Ectodermal cell (in vitro differentiated cells): Measurements from ENCODE around the gene REM1. TPM values are rescaled to one million over a fixed set of nuclear protein-coding genes. Genes with fewer than 3 reads are reported as not detected.
"Not testable (repeated sequence)": the region's sequence is repeated elsewhere in the genome, so short reads cannot be mapped to it uniquely, and the experiment has no call there.

Experiments
- H3K27ac ChIP-seq: 2 replicates; pipeline ENCODE4 v1.7.0; 2013; ENCODE audit warnings: mild to moderate bottlenecking, low read depth, low read length; ENCODE audit not compliant: insufficient read depth, poor library complexity, severe bottlenecking
- H3K27me3 ChIP-seq: 2 replicates; pipeline ENCODE4 v1.7.0; 2013; ENCODE audit warnings: mild to moderate bottlenecking, low read length; ENCODE audit not compliant: insufficient read depth, control insufficient read depth, poor library complexity, severe bottlenecking
- H3K36me3 ChIP-seq: one replicate; pipeline ENCODE4 v1.7.0; 2013; ENCODE audit warnings: low read length; ENCODE audit not compliant: control insufficient read depth, insufficient read depth
- H3K4me1 ChIP-seq: one replicate; pipeline ENCODE4 v1.7.0; 2013; ENCODE audit warnings: low read length; ENCODE audit not compliant: control insufficient read depth, insufficient read depth
- H3K4me3 ChIP-seq: 2 replicates; pipeline ENCODE4 v1.7.0; 2013; ENCODE audit warnings: low read depth, low read length, control low read depth; ENCODE audit not compliant: insufficient read depth
- H3K9me3 ChIP-seq: 2 replicates; pipeline ENCODE4 v1.7.0; 2013; ENCODE audit warnings: mild to moderate bottlenecking, low read length, moderate library complexity; ENCODE audit not compliant: control insufficient read depth
- WGBS, 2 experiments: methylation state at CpG; one replicate each; pipeline ENCODE4 v1.1.7; 2013; ENCODE audit warnings: missing lambda C conversion rate in 2 of 2; 5-methylcytosine and 5-hydroxymethylcytosine counted together
- polyA plus RNA-seq, 4 experiments: library from polyadenylated mRNA; stranded (reverse); fragments of 50-300 nt; gene quantifications; one replicate each; pipeline ENCODE4 v1.2.3, GENCODE V29; 2013

REM1 gene, protein sequence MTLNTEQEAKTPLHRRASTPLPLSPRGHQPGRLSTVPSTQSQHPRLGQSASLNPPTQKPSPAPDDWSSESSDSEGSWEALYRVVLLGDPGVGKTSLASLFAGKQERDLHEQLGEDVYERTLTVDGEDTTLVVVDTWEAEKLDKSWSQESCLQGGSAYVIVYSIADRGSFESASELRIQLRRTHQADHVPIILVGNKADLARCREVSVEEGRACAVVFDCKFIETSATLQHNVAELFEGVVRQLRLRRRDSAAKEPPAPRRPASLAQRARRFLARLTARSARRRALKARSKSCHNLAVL
- not detected for polyA plus RNA-seq (2013, experiment 1 of 4)
- polyA plus RNA-seq (2013, experiment 2 of 4), result not detected
- not detected for polyA plus RNA-seq (2013, experiment 3 of 4)
- polyA plus RNA-seq (2013, experiment 4 of 4), result not detected

GRCh38 chr20:31474758-31475427 lies at the start of gene REM1, which contains the start of gene DEFB124:
TSS of gene REM1 (plus strand) at chr20:31475288. CDS start at chr20:31476446, 1,158 bp downstream.
TSS of gene DEFB124 (minus strand) at chr20:31475127. CDS start at chr20:31473013, 2,114 bp downstream.
- Histone ChIP-seq H3K36me3 (no peaks in the 10 kb centered on the region), H3K9me3 (peaks cover 12% of the 10 kb centered on the region), H3K27me3 (no peaks in the 10 kb centered on the region), H3K4me1 (no peaks in the 10 kb centered on the region), H3K4me3 (no peak within 1 kb of the TSS), H3K27ac (no peak within 1 kb of the TSS)
- WGBS, 2 experiments, result 84 to 85% methylated on average over 33 of the region's 33 CpGs

DNA sequence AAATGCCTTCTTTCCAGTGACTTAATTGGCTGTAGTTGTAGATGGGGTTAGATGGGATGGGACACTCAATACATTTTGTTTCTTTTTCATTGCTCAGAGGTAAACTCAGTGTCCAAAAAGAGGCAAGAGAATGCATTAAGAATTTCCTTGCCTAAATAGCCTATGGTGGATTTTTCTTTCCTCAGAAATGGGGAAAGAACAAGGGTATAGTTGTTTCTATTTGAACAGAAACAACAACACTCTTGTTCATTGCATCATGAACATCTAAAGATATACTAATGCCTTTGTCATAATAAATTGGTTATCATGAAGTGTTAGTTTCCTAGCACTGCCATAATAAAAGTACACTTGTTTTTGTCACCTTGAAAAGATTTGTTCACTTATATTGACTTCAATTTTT lies 49.3 kb upstream of the REM1 start:
- no peaks in the 10 kb centered on the region for H3K4me1 ChIP-seq
- H3K9me3 ChIP-seq, result peaks cover 7% of the 10 kb centered on the region
- H3K36me3 ChIP-seq, result no peaks in the 10 kb centered on the region
- H3K27ac ChIP-seq, result no peak overlapping the region
- H3K4me3 ChIP-seq, result no peak overlapping the region
- H3K27me3 ChIP-seq, result no peaks in the 10 kb centered on the region

DNA sequence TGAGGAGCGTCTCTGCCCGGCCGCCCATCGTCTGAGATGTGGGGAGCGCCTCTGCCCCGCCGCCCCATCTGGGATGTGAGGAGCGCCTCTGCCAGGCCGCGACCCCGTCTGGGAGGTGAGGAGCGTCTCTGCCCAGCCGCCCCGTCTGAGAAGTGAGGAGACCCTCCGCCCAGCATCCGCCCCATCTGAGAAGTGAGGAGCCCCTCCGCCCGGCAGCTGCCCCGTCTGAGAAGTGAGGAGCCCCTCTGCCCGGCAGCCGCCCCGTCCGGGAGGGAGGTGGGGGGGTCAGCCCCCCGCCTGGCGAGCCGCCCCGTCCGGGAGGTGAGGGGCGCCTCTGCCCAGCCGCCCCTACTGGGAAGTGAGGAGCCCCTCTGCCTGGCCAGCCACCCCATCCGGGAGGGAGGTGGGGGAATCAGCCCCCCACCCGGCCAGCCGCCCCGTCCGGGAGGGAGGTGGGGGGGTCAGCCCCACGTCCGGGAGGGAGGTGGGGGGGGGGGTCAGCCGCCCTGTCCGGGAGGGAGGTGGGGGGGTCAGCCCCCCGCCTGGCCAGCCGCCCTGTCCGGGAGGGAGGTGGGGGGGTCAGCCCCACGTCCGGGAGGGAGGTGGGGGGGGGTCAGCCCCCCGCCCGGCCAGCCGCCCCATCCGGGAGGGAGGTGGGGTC lies 48.1 kb upstream of the REM1 start:
- not testable (repeated sequence) for H3K4me3 ChIP-seq, H3K27ac ChIP-seq, H3K36me3 ChIP-seq, H3K4me1 ChIP-seq, H3K9me3 ChIP-seq, H3K27me3 ChIP-seq
- WGBS, 2 experiments, result 87 to 91% methylated on average over 32 to 38 of the region's 48 CpGs

DNA sequence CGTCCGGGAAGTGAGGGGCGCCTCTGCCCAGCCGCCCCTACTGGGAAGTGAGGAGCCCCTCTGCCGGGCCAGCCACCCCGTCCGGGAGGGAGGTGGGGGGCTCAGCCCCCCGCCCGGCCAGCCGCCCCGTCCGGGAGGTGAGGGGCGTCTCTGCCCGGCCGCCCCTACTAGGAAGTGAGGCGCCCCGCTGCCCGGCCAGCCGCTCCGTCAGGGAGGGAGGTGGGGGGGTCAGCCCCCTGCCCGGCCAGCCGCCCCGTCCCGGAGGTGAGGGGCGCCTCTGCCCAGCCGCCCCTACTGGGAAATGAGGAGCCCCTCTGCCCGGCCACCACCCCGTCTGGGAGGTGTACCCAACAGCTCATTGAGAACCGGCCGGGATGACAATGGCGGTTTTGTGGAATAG lies 47.5 kb upstream of the REM1 start:
- not testable (repeated sequence) for H3K9me3 ChIP-seq, H3K36me3 ChIP-seq, H3K27ac ChIP-seq, H3K27me3 ChIP-seq, H3K4me3 ChIP-seq, H3K4me1 ChIP-seq
- 95 to 96% methylated on average over 26 to 27 of the region's 31 CpGs for WGBS, 2 experiments

DNA sequence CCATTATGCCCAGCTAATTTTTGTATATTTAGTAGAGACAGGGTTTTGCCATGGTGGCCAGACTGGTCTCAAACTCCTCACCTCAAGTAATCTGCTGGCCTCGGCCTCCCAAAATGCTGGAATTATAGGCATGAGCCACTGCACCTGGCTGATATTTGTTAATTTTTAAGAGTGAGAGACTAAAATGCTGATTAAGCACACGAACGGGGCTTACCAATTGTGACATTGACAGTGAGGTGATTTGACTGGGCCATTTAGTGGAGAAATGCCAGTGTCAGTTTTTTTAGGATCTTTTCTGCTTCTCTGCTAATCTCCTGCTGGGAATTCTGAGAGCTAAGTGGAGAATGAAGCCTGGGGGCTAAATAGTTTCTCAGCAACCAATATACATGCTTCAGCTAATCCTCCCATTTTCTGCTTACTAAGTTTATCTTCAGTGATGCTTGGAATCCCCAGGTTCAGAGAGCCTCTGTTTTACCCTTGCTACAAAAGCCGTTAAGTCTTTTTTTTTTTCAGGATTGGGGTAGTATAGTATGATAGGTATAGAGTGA lies 44.4 kb upstream of the REM1 start:
- H3K4me3 ChIP-seq, result no peak overlapping the region
- WGBS, 2 experiments, result 59 to 75% methylated on average over 4 of the region's 4 CpGs
- no peaks in the 10 kb centered on the region for H3K27me3 ChIP-seq
- no peaks in the 10 kb centered on the region for H3K36me3 ChIP-seq
- H3K4me1 ChIP-seq, result no peaks in the 10 kb centered on the region
- H3K27ac ChIP-seq, result no peak overlapping the region
- H3K9me3 ChIP-seq, result peaks cover 5% of the 10 kb centered on the region

DNA sequence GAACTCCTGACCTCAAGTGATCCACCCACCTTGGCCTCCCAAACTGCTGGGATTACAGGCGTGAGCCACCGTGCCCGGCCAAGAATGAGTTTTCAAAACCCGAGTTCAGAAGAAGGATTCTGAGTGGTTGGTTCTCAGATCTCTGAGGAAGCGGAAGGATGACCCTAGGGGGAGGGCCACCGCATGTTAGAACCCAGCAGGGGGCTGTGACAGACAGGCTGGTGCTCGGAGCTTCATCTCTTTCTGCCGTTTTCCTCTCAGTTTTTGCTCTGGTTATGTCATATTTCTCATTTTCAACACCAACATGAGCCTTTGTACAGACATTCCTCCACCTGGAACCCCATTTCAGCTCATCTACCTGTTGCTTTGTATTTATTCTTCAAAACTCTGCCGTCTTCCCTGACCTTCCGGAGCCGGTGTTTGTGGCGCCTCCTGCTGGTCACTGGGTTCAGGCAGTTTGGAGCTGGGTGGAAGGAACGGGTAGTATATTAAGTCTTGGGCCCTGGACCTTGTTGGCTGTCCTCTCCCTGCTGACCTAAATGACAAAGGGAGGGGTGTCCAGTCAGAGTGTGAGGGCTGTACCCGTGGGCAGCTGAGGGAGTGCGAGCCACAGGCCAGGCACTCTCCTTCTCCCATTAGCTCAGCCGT lies 35.0 kb upstream of the REM1 start, which contains the start of gene DEFB123:
Gene DEFB123, plus strand, starts transcription at position 621 of the 648 bp plus-strand sequence. CDS start 67 bp downstream, outside the sequence.
- no peaks in the 10 kb centered on the region for H3K27me3 ChIP-seq
- 81 to 83% methylated on average over 16 of the region's 16 CpGs for WGBS, 2 experiments
- H3K27ac ChIP-seq, result no peak within 1 kb of the TSS
- H3K4me3 ChIP-seq, result no peak within 1 kb of the TSS
- peaks cover 7% of the 10 kb centered on the region for H3K9me3 ChIP-seq
- no peaks in the 10 kb centered on the region for H3K36me3 ChIP-seq
- no peaks in the 10 kb centered on the region for H3K4me1 ChIP-seq

DNA sequence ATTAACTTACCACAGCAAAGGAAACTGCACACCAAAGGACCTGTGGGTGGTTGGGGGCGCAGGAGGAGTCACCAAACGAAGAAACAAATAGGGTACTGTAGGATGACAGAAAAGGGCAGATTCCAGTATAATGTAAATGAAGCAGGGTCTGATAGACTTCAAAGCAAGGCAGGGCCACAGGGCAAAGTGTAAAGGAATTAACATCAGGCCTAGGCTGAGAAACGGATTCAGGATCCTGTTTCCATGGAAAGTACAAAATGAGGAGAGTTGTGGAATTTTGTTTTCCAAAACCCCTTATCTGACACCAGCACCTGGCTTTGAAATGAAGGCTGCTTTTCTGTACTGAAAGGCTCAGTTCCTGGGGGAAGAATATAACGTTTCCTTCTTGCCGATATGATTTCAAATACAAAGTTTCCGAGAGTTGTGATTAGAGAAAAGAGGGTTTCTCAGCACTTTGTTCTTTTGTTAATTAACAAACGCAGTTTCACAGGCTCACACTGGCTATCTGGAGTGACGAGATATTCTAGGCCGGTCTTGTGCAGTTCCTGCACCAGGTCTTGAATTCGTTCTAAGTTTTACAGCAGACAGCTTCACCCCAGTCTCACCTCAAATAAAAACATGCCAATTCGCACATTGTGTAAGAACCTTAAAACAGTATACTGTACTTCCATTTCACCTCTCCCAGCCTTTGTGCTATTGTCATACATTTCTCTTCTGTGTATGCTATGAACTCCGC lies 28.8 kb upstream of the REM1 start:
- H3K36me3 ChIP-seq, result no peaks in the 10 kb centered on the region
- 72 to 79% methylated on average over 11 to 12 of the region's 12 CpGs for WGBS, 2 experiments
- no peak overlapping the region for H3K27ac ChIP-seq

DNA sequence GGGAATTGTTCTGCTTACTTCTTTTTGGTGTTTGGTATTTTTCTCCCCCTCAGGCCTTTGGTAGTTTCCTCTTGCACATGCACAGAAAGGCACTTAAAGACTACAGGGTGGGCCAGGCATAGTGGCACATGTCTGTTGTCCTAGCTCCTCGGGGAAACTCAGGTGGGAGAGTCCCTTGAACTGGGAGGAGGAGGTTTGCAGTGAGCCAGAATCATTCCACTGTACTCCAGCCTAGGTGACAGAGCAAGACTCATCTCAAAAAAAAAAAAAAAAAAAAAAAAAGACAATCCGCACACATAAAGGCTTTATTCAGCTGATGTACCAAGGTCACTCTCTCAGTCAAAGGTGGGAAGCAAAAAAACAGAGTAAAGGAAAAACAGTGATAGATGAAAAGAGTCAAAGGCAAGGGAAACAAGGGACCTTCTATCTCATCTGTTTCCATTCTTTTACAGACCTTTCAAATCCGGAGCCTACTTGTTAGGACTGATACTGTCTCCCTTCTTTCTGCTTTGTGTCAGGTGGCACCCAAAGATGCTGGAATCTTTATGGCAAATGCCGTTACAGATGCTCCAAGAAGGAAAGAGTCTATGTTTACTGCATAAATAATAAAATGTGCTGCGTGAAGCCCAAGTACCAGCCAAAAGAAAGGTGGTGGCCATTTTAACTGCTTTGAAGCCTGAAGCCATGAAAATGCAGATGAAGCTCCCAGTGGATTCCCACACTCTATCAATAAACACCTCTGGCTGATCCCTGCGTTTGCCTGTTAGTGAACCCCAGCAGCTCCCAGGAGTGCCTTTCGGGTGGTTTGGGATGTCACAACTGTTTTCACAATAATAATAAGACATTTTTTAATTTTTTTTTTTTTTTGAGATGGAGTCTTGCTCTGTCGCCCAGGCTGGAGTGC lies 25.3 kb upstream of the REM1 start:
- 71 to 72% methylated on average over 6 to 7 of the region's 8 CpGs for WGBS, 2 experiments
- no peaks in the 10 kb centered on the region for H3K36me3 ChIP-seq
- no peaks in the 10 kb centered on the region for H3K9me3 ChIP-seq
- H3K4me3 ChIP-seq, result no peak overlapping the region
- no peaks in the 10 kb centered on the region for H3K27me3 ChIP-seq
- no peak overlapping the region for H3K27ac ChIP-seq
- no peaks in the 10 kb centered on the region for H3K4me1 ChIP-seq

More for the DNA sequence above, 28.8 kb upstream of the REM1 start:
- Histone ChIP-seq H3K27me3 (no peaks in the 10 kb centered on the region), H3K4me1 (no peaks in the 10 kb centered on the region), H3K9me3 (peaks cover 2% of the 10 kb centered on the region), H3K4me3 (no peak overlapping the region)
